GM12878 (cell line): ENCODE measurements around the gene CATSPERD. TPM values are rescaled to one million over a fixed set of nuclear protein-coding genes. Genes with fewer than 3 reads are reported as not detected.
A peak's percentile ranks its signal among the peaks of the same experiment; 100 is the strongest.

Source experiments
- ATAC-seq: fragments of 200-7000 bp; cut with Tn5 transposase; 3 replicates; pipeline ENCODE4 v1.9.1; 2020; ENCODE audit warnings: mild to moderate bottlenecking, moderate library complexity
- BruUV-seq: library from RNA; stranded (reverse); fragments of 400-500 nt; replicated peaks from 2 replicates; lab custom pipeline; 2021; lab: Mats Ljungman, UMichigan
- CTCF ChIA-PET: fragments of 300-600 bp; sonication (Branson Sonifier 250); formaldehyde crosslinking; extraction: SDS; loops from one replicate; lab custom pipeline; 2021; ENCODE audit warnings: inconsistent platforms; lab: Yijun Ruan, JAX
- POLR2A ChIA-PET: fragments of 350-600 bp; formaldehyde crosslinking; extraction: SDS; loops from one replicate; lab custom pipeline; 2021; ENCODE audit warnings: inconsistent platforms; lab: Charles Lee
- RAD21 ChIA-PET: fragments of 300-600 bp; sonication (Branson Sonifier 250); formaldehyde crosslinking; loops from one replicate; lab custom pipeline; 2023; ENCODE audit warnings: antibody characterized with exemption; ENCODE audit not compliant: unreplicated experiment; lab: Charles Lee
- SMC1A ChIA-PET: fragments of 300-600 bp; sonication (Branson Sonifier 250); formaldehyde crosslinking; loops from one replicate; lab custom pipeline; 2023; ENCODE audit not compliant: unreplicated experiment, uncharacterized antibody; lab: Charles Lee
- DNase-seq: peaks from one replicate; pipeline ENCODE4 v3.0.0-alpha.2; 2011; ENCODE audit warnings: low read depth, low spot score
- FAIRE-seq: peaks from 3 replicates; lab custom pipeline; 2011; peaks lifted over from hg19 to GRCh38; lab: Jason Lieb, UNC
- H2AFZ ChIP-seq: 2 replicates; pipeline ENCODE4 v1.6.0; 2011; ENCODE audit warnings: low read depth, low read length, control low read depth; ENCODE audit not compliant: control insufficient read depth
- H3K27ac ChIP-seq: 2 replicates; pipeline ENCODE4 v1.5.1; 2011; ENCODE audit warnings: control low read depth; ENCODE audit not compliant: control insufficient read depth, insufficient read depth
- H3K27me3 ChIP-seq, 2 experiments: replicated peaks in 1 of 2; 2 replicates each; pipeline versions ENCODE4 v1.6.0 to v1.6.1; 2011; ENCODE audit warnings: low read length in 1 of 2; ENCODE audit not compliant: control insufficient read depth in 2 of 2, insufficient read depth in 2 of 2
- H3K36me3 ChIP-seq, 2 experiments: 2 replicates each; pipeline ENCODE4 v1.5.1; 2011; ENCODE audit warnings: low read length in 1 of 2; ENCODE audit not compliant: control insufficient read depth in 2 of 2, insufficient read depth in 2 of 2
- H3K4me1 ChIP-seq: 2 replicates; pipeline ENCODE4 v1.6.1; 2011; ENCODE audit warnings: mild to moderate bottlenecking, low read length, moderate library complexity, mixed read lengths; ENCODE audit not compliant: control insufficient read depth, insufficient read depth
- H3K4me2 ChIP-seq: 2 replicates; pipeline ENCODE4 v1.6.0; 2011; ENCODE audit warnings: control low read depth; ENCODE audit not compliant: control insufficient read depth, insufficient read depth
- H3K4me3 ChIP-seq: fragments of 200-600 bp; sonication (generic); 2 replicates; pipeline ENCODE4 v1.5.1; 2016
- H3K79me2 ChIP-seq: 2 replicates; pipeline ENCODE4 v1.6.0; 2011; ENCODE audit warnings: low read length; ENCODE audit not compliant: control insufficient read depth, insufficient read depth
- H3K9ac ChIP-seq: 2 replicates; pipeline ENCODE4 v1.8.0; 2011; ENCODE audit warnings: low read length, control low read depth, mixed read lengths; ENCODE audit not compliant: control insufficient read depth, insufficient read depth
- H3K9me3 ChIP-seq: replicated peaks from 3 replicates; pipeline ENCODE4 v1.5.1; 2011; ENCODE audit warnings: mild to moderate bottlenecking, low read length; ENCODE audit not compliant: control insufficient read depth, insufficient read depth
- H4K20me1 ChIP-seq: 2 replicates; pipeline ENCODE4 v1.6.0; 2011; ENCODE audit not compliant: control insufficient read depth, insufficient read depth
- IRF4 ChIP-seq: IDR thresholded peaks from 2 replicates; pipeline ENCODE4 v1.6.1; 2011; ENCODE audit warnings: low read depth, low read length
- MTA2 ChIP-seq: fragments of 450-650 bp; IDR thresholded peaks from 2 replicates; pipeline ENCODE4 v1.6.1; 2016; ENCODE audit warnings: low read depth, mild to moderate bottlenecking, moderate library complexity
- POLR2AphosphoS2 ChIP-seq: IDR thresholded peaks from 2 replicates; pipeline ENCODE4 v1.6.1; 2011; ENCODE audit warnings: low read depth, mild to moderate bottlenecking, low read length, improper control_type of control experiment, moderate library complexity
- POLR2AphosphoS5 ChIP-seq: IDR thresholded peaks from 2 replicates; pipeline ENCODE4 v1.6.1; 2011; ENCODE audit warnings: mild to moderate bottlenecking, low read length, inconsistent platforms
- RAD51 ChIP-seq: fragments of 450-650 bp; IDR thresholded peaks from 2 replicates; pipeline ENCODE4 v1.6.1; 2016; ENCODE audit warnings: moderate library complexity, mild to moderate bottlenecking, inconsistent platforms
- STAT3 ChIP-seq: IDR thresholded peaks from 2 replicates; pipeline ENCODE4 v1.6.1; 2011; ENCODE audit warnings: low read depth, low read length, improper control_type of control experiment
- WGBS: methylation state at CpG from one replicate; pipeline ENCODE4 v1.1.6; 2016; ENCODE audit warnings: low lambda C conversion rate; ENCODE audit not compliant: insufficient replicate concordance, insufficient coverage; ENCODE audit errors: missing lambda C conversion rate; 5-methylcytosine and 5-hydroxymethylcytosine counted together
- in situ Hi-C: fragments of 300-500 bp; cut with MboI; formaldehyde crosslinking; loops from 9 replicates; pipeline ENCODE4 v1.14.3; 2018; ENCODE audit warnings: mixed read lengths
- intact Hi-C: fragments of 100-400 bp; cut with micrococcal nuclease; formaldehyde crosslinking; loops from one replicate; pipeline ENCODE4 v1.14.2; 2022; ENCODE audit not compliant: unreplicated experiment
- polyA plus RNA-seq, 11 experiments: library from polyadenylated mRNA; depleted of rRNA in 4 of 11; unstranded in 6 of 11; stranded (reverse) in 5 of 11; fragments of >200 nt; fragmentation: Nextera tagmentation in 4 of 11; fragmentation: Illumina TruSeq in 1 of 11; extraction: Ambion mirVana in 4 of 11; extraction: Trizol in 1 of 11; gene quantifications; 1 replicate in 1 of 11; 2 replicates in 10 of 11; pipeline versions ENCODE4 v1.2.1 to v1.2.3, GENCODE V29; 2011 to 2016; ENCODE audit warnings: inconsistent platforms in 2 of 11, missing spikeins in 2 of 11, low read depth in 1 of 11
- total RNA-seq, 4 experiments: library from RNA; depleted of rRNA in 3 of 4; stranded (reverse); fragments of >200 nt in 3 of 4; fragmentation: Illumina TruSeq in 1 of 4; extraction: Trizol in 1 of 4; gene quantifications; 2 replicates each; pipeline versions ENCODE4 v1.2.1 to v1.2.3, GENCODE V29; 2013 to 2021
- TF ChIP-seq, protein P1 (sequence below): IDR thresholded peaks from 2 replicates; pipeline ENCODE4 v1.6.1; 2012; ENCODE audit warnings: low read depth, low read length, improper control_type of control experiment
- TF ChIP-seq, protein P2 (sequence below): fragments of 450-650 bp; IDR thresholded peaks from 2 replicates; pipeline ENCODE4 v1.6.1; 2017; ENCODE audit warnings: mild to moderate bottlenecking, moderate library complexity

Gene CATSPERD
- total and polyA plus RNA-seq, 10 of the 15 experiments (the other 5 are each of a cell fraction or from before 2014, with no cell fraction given) = 0.02 to 0.38 (median 0.11) TPM; not detected in 5

DNA sequence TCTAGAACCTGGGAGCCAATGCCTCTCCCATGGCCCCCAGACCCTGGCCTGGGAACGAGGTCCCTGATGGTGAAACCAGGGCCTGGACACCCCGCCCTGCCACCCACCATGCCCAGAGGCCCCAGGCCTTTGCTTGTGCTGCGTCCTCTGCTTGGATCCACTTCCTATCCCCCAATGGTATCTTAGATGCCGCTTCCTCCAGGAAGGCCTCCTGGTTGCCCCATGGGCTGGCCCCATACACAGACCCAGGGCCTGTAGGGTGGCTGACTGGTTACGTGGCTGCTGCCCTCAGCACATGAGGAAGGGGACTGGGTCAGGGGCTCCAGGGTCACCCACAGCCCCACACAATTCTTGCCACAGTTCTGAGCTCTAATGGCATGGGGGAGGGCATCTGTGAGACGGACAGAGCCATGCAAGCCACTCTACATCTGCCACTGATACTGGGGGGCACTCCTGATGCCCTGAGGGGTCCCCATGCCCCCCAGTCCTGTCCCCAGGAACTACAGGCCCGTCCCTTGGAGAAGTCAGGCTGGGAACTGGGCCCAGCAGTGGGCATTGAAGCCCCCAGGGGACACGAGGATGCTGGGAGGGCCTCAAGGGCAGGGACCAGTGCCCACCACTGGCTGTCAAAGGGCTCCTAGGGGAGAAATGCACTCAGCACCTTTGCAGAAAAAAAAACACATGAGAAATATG is 25.3 kb upstream of the CATSPERD start:
- no peak for DNase-seq
- intact Hi-C loops = no loop called here
- no peak overlapping the region for H3K4me3 ChIP-seq
- WGBS = 71% methylated on average over 8 of the region's 8 CpGs
- H4K20me1 ChIP-seq = no peaks in the 10 kb centered on the region; the same call in none of the 2 replicates
- peaks cover 13 to 62% of the 10 kb centered on the region in 2 experiments for H3K36me3 ChIP-seq
- 0 out of 2 replicates have a peak overlapping the region, but pooled peaks have one; percentile 9 for H3K4me2 ChIP-seq
- CTCF ChIA-PET = no interaction called here
- no peak overlapping the region for H2AFZ ChIP-seq
- RAD21 ChIA-PET = no interaction called here
- POLR2A ChIA-PET = no interaction called here
- SMC1A ChIA-PET = no interaction called here
- TF ChIP-seq POLR2AphosphoS2 (peak; percentile 21; the same call in 1 of the 2 replicates), IRF4 (no peak), MTA2 (no peak), STAT3 (no peak), RAD51 (no peak)
- TF ChIP-seq, all 136 proteins: peak for 1
- in situ Hi-C loops = no loop called here
- no peak for FAIRE-seq
- BruUV-seq = no TSS peak
- ATAC-seq = no peak
- no peak overlapping the region for H3K27ac ChIP-seq
- H3K79me2 ChIP-seq = peaks cover 45% of the 10 kb centered on the region
- peaks cover 10% of the 10 kb centered on the region for H3K4me1 ChIP-seq
- H3K9ac ChIP-seq = no peak overlapping the region; the same call in 1 of the 2 replicates
- no peaks in the 10 kb centered on the region for H3K9me3 ChIP-seq
- H3K27me3 ChIP-seq = no peaks in the 10 kb centered on the region

GRCh38 chr19:5695649-5696195 is 24.7 kb upstream of the CATSPERD start:
- RAD21 ChIA-PET = no interaction called here
- Histone ChIP-seq H3K27me3 (no peaks in the 10 kb centered on the region), H3K4me1 (peaks cover 10% of the 10 kb centered on the region), H4K20me1 (no peaks in the 10 kb centered on the region; the same call in none of the 2 replicates), H3K4me3 (no peak overlapping the region), H3K9me3 (no peaks in the 10 kb centered on the region), H3K4me2 (no peak overlapping the region), H3K36me3 (peaks cover 15 to 66% of the 10 kb centered on the region in 2 experiments), H2AFZ (no peak overlapping the region), H3K79me2 (peaks cover 39% of the 10 kb centered on the region), H3K27ac (no peak overlapping the region), H3K9ac (no peak overlapping the region; the same call in 1 of the 2 replicates)
- POLR2A ChIA-PET = no interaction called here
- BruUV-seq = no TSS peak
- ATAC-seq (peak; percentile 6), FAIRE-seq (no peak), DNase-seq (no peak)
- intact Hi-C loops (no loop called here), in situ Hi-C loops (no loop called here)
- 56% methylated on average over 28 of the region's 28 CpGs for WGBS
- SMC1A ChIA-PET = no interaction called here
- CTCF ChIA-PET = no interaction called here
- TF ChIP-seq, protein P1, sequence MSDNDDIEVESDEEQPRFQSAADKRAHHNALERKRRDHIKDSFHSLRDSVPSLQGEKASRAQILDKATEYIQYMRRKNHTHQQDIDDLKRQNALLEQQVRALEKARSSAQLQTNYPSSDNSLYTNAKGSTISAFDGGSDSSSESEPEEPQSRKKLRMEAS = no peak
- TF ChIP-seq, protein P2, sequence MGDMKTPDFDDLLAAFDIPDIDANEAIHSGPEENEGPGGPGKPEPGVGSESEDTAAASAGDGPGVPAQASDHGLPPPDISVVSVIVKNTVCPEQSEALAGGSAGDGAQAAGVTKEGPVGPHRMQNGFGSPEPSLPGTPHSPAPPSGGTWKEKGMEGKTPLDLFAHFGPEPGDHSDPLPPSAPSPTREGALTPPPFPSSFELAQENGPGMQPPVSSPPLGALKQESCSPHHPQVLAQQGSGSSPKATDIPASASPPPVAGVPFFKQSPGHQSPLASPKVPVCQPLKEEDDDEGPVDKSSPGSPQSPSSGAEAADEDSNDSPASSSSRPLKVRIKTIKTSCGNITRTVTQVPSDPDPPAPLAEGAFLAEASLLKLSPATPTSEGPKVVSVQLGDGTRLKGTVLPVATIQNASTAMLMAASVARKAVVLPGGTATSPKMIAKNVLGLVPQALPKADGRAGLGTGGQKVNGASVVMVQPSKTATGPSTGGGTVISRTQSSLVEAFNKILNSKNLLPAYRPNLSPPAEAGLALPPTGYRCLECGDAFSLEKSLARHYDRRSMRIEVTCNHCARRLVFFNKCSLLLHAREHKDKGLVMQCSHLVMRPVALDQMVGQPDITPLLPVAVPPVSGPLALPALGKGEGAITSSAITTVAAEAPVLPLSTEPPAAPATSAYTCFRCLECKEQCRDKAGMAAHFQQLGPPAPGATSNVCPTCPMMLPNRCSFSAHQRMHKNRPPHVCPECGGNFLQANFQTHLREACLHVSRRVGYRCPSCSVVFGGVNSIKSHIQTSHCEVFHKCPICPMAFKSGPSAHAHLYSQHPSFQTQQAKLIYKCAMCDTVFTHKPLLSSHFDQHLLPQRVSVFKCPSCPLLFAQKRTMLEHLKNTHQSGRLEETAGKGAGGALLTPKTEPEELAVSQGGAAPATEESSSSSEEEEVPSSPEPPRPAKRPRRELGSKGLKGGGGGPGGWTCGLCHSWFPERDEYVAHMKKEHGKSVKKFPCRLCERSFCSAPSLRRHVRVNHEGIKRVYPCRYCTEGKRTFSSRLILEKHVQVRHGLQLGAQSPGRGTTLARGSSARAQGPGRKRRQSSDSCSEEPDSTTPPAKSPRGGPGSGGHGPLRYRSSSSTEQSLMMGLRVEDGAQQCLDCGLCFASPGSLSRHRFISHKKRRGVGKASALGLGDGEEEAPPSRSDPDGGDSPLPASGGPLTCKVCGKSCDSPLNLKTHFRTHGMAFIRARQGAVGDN = no peak
- TF ChIP-seq POLR2AphosphoS5 = peak; percentile 17
